ENCODE results near the gene ADSL.

ADSL gene

DNA sequence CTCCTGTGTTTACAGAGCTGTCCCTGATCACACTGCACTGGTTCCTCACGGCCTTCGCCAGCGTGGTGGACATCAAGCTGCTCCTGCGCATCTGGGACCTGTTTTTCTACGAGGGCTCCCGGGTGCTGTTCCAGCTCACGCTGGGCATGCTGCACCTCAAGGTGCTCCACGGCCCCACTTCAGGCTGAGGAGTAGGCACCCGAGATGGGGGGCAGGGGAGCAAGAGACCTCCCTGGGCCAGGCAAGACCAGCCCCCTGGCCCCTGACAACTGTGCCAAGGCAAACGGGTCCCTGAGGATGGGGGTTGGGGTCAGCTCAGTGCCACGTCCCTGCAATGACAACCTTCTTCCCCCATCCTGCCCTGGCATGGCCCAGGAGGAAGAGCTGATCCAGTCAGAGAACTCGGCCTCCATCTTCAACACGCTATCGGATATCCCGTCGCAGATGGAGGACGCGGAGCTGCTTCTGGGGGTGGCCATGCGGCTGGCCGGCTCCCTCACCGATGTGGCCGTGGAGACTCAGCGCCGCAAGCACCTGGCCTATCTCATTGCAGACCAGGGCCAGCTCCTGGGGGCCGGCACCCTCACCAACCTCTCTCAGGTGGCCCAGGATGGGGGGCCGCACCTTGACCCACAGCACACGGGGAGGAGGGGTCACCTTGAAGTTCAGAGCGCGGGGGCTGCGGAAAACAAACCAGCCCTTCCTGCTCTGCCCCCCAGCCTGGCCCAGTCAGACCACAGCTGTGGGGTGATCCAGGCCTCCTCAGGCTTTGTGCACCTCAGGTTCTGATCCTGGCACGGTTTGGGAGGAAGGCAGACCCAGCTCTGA is 60.0 kb downstream of the ADSL start:
- DNase-seq: no peak

DNA sequence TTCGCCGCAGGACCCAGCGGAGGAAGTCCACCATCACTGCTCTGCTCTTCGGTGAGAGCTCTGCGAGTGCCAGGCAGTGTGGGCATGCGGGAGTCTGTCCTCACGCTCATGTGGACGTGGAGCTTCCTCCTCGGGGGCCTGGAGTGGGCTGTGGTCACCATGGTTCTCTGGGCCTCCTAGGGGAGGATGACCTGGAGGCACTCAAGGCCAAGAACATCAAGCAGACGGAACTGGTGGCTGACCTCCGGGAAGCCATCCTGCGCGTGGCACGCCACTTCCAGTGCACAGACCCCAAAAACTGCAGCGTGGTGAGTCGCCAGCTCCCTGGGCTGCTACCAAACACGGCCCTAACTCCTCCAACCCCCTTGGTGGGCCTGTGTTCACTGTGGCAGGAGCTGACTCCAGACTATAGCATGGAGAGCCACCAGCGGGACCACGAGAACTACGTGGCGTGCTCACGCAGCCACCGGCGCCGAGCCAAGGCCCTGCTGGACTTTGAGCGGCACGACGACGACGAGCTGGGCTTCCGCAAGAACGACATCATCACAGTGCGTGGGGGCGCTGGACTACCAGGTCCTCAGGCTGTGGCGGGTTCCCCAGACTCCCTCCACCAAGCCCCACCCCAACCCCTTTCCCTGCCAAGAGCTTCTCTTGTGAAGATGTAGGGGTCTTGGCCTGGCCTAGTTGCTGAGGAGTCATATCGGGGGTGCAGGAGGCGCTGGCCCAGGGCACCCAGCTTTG is 60.9 kb downstream of the ADSL start:
- no peak for DNase-seq

DNA sequence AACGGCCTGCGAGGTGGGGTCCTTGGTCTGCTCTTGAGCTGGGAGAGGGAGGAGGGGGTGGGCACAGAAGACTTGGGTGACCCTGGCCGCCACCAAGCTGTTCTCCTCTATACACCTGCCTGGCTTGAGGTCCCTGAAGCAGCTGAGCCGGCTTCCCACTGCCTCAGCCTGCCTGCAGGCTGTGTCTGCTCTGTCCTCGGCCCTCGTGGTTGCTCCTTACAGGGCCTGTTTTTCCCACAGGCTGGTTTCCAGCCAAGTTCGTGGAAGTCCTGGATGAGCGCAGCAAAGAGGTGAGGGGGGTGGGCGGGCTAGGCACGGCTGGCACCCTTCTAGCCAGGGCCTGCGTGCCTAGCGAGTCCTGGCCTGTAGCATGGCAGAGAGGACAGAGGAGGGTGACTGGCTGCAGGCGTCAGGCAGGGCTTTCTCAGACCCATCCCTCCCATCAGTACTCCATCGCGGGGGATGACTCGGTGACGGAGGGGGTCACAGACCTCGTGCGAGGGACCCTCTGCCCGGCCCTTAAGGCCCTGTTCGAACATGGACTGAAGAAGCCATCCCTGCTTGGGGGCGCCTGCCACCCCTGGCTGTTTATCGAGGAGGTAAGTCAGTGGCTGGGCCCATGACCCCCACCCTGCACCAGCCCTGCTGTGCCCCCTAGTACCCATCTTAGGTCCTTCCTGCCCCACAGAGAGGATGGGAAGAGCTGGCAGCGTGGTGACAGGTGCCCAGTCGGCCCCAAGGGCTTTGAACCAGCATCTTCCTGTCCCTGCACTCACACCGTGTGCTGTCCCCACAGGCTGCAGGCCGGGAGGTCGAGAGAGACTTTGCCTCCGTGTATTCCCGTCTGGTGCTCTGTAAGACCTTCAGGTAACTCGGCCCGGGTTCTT is 61.8 kb downstream of the ADSL start:
- no peak for DNase-seq

- DNase-seq: no peak
Measured at GRCh38 chr22:40408718-40409612, 62.7 kb downstream of the ADSL start.

DNA sequence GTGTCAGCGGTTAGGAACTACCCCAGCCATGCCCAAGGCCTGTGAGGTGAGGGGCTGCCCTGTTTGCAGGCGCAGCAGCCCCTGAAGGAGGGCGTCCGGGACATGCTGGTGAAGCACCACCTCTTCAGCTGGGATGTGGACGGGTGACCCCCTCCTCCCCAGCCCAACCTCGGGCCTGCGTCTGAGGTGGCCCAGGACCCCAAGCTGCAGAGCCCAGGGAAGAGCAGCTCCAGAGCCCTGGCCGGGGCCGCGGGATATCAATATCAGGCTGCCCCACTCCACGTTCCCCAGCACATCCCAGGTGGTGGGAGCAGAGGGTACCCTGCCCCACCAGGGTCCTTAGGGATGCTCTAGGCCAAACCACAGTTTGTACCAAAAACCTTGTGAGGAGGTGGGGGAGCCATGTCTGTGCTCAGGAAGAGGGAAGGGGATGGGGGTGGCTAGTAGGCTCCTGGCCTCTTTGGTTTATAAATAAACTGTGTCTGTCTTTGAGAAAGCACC is 63.4 kb downstream of the ADSL start:
- no peak for DNase-seq

GRCh38 chr22:40410272-40410671 is 64.0 kb downstream of the ADSL start:
- DNase-seq: no peak

DNA sequence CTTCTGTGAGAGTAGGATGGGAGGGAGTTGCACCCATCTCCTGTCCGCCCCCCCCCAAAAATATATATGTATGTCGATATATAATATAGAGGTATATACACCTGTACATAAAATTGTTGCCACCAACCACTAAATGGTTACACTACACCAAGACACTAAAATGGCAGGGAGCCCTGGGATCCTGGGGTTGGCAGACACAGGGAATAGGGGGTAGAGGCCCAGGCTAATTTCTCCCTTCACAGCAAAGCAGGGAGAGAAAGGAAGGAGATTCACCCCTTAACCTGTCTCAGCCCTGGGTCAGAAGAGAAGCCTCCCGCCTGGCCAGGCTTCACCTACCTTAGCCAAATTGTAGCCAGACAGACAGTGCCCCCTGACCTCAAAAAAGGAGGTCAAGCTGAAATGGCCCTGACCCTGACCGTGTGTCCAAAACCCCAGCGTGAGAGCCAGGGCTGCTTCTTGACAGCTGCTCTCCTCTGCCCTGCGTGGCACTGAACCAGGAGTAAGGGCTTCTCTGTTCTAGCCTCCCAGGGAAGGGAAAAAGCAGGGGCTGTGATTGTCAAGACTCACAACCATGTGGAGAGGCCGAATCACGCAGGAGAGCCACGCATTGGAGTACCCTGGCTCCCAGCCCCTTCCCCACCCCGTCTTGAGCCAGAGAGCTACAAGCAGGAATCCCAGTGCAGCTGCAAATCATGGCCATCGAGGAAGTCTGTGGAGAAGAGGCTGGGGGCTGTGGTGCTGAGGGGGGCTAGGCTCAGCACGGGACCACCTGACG is 64.6 kb downstream of the ADSL start:
- DNase-seq: no peak

DNA sequence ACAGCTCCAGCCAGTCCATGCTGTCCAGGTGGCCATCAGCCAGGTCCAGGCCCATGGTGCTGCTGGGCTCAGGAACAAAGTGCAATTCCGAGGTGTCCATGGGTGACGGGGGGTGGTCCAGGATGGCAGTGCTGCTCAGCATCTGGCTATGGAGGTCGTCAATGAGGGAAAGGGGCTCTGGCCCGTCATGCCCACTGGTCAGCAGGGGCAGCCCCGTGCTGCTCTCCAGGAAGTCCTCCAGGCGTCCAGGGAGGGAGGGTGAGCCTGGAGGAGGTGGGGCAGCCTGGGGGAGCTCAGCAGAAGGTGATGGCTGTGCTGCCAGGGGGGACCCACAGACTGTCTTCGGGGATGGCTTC is 65.2 kb downstream of the ADSL start:
- no peak for DNase-seq

- DNase-seq: no peak
Measured at GRCh38 chr22:40412441-40412840, 66.1 kb downstream of the ADSL start.

DNA sequence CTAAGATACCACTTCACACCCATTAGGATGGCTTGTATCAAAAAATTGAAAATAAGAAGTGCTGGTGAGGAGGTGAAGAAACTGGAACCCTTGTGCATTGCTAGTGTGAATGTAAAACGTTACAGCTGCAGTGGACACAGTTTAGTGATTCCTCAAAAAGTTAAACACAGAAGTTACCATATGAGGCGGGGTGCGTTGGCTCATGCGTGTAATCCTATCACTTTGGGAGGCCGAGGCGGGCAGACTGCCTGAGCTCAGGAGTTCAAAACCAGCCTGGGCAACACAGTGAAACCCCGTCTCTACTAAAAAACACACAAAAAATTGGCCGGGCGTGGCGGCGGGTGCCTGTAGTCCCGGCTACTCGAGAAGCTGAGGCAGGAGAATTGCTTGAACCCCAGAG is 67.6 kb downstream of the ADSL start:
- DNase-seq: no peak

DNA sequence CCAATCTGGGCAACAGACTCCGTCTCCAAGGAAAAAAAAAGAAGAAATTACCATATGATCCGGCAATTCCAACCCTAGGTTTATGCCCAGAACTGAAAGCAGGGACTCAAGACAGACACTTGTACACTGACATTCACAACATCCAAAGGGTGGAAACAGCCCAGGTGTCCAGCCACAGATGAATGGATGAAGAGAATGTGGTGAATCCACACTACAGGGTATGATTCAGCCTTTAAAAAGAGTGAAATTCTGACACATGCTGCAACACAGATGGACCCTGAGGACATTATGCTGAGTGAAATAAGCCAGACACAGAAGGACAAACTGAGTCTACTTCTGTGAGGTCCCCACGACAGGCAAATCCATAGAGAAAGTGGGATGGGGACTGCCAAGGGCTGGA is 68.0 kb downstream of the ADSL start:
- DNase-seq: no peak

DNA sequence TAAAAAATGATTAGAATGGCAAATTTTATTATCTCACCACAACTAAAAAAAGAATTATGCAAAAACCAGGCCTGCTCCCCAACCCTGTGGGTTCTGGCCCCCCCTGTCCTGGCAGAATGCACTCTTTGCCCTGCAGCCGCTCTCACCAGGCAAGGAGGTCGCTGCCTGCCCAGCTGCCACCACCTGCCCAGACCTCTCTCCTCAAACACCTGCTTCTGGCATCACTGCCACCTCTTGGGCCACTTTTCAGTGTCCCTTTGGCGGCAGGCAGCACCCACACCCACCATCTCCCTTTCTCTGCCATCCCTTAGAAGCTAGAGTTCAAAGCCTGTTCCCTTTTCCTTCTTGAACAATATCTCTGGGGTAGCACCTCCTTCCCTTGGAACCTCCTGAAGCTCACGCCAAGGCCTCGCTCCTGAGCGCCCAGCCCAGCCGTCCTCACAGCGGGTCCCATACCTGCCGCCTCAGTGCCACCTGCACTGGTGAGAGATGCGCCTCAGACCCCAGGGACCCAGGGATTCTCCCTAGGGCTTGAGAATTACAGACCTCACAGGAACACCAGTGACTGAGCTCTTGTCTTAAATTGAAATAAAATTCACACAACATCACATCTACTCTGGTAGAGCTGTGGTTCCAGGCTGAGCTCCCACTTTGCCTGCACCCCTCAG is 68.7 kb downstream of the ADSL start:
- no peak for DNase-seq

DNA sequence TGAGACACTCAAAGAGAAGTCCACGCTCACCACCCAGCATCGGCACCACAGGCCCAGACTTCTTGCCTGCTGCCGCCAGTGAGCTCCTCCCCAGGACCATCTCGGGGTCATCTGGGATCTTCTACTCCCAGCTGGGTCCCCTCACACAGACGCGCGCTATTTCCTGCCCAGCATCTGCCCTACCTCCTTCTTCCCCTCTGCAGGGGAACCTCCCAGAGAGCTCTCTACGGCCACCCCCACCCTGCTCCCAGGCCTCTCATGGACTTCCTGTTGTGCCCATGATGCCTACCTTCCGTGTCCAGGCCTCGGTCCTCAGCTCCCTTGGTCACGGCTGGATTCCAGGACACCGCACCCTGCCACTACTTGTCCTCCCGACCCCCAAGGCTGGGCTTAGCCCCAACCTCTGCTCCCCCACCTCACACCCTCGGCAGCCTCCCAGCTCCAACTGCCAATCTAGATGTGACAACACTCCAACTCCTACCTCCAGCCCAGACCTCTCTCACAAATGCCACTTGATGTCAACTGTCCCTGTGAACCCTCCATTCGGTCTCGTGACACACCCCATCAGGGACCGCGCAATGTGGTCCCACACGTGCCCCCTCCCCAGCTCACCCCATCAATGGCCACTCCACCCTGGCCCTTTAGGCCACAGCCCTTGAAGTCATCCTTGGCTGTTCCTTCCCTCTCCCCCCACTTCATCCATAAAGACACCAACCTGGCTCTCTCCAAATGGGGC is 69.4 kb downstream of the ADSL start:
- DNase-seq: no peak

- DNase-seq: no peak
Measured at GRCh38 chr22:40416267-40416570, 69.9 kb downstream of the ADSL start.

GRCh38 chr22:40416636-40417035 is 70.3 kb downstream of the ADSL start:
- no peak for DNase-seq

- no peak for DNase-seq
Measured at GRCh38 chr22:40417041-40417440, 70.7 kb downstream of the ADSL start.

- DNase-seq: no peak
Measured at GRCh38 chr22:40417881-40418280, 71.6 kb downstream of the ADSL start.

- no peak for DNase-seq
Measured at GRCh38 chr22:40418366-40419201, 72.3 kb downstream of the ADSL start.

- DNase-seq: no peak
Measured at GRCh38 chr22:40419718-40420117, 73.4 kb downstream of the ADSL start.

All from stimulated activated CD4-positive, alpha-beta T cell treated with anti-CD3 and anti-CD28 coated beads, Interleukin-1b, Interleukin-23, amount 100 ng/mL, for 48 hours (primary cell).